AG10803 (cell line): ENCODE data around the gene DTNB.

Source experiments
- DNase-seq: peaks from one replicate; pipeline ENCODE4 v3.0.0; 2010; ENCODE audit warnings: low read depth
- H3K4me3 ChIP-seq: 2 replicates; pipeline ENCODE4 v1.5.1; 2011; ENCODE audit warnings: mild to moderate bottlenecking, low read length, control low read depth
- CTCF ChIP-seq: conservative IDR thresholded peaks from 2 replicates; pipeline ENCODE4 v1.5.1; 2011; ENCODE audit warnings: mild to moderate bottlenecking, low read length, control low read depth, inconsistent platforms

Gene DTNB

GRCh38 chr2:25380586-25381375 lies 292.6 kb downstream of the DTNB start:
- TF ChIP-seq CTCF = no peak
- peak; percentile 24 for DNase-seq
- H3K4me3 ChIP-seq = no peak overlapping the region

- no peak for DNase-seq
Measured at GRCh38 chr2:25380023-25380422, 293.4 kb downstream of the DTNB start.

GRCh38 chr2:25379535-25379934 lies 293.8 kb downstream of the DTNB start:
- no peak overlapping the region for H3K4me3 ChIP-seq
- DNase-seq = no peak
- TF ChIP-seq CTCF = no peak

More at GRCh38 chr2:25380023-25380422, 293.4 kb downstream of the DTNB start:
- no peak for TF ChIP-seq CTCF
- no peak overlapping the region for H3K4me3 ChIP-seq

- no peak for TF ChIP-seq CTCF
- H3K4me3 ChIP-seq = no peak overlapping the region
Measured at GRCh38 chr2:25378731-25379490, 294.5 kb downstream of the DTNB start.

GRCh38 chr2:25377822-25378421 lies 295.5 kb downstream of the DTNB start:
- no peak for TF ChIP-seq CTCF
- DNase-seq = no peak
- H3K4me3 ChIP-seq = no peak overlapping the region

More at GRCh38 chr2:25378731-25379490, 294.5 kb downstream of the DTNB start:
- peak; percentile 17 for DNase-seq

- DNase-seq = peak; percentile 78
- H3K4me3 ChIP-seq = peak overlapping the region; percentile 48
- peak; percentile 55 for TF ChIP-seq CTCF
Measured at GRCh38 chr2:25376750-25377621, 296.4 kb downstream of the DTNB start.
